AML-193 (cell line): Measurements from ENCODE around the gene NDC80.
"Not testable (repeated sequence)": the region's sequence is repeated elsewhere in the genome, so short reads cannot be mapped to it uniquely, and the experiment has no call there.

ENCODE experiments used
- DNase-seq, 2 experiments: peaks; one replicate each; lab custom pipeline; 2025; lab: John Stamatoyannopoulos, UW

The NDC80 gene

DNA sequence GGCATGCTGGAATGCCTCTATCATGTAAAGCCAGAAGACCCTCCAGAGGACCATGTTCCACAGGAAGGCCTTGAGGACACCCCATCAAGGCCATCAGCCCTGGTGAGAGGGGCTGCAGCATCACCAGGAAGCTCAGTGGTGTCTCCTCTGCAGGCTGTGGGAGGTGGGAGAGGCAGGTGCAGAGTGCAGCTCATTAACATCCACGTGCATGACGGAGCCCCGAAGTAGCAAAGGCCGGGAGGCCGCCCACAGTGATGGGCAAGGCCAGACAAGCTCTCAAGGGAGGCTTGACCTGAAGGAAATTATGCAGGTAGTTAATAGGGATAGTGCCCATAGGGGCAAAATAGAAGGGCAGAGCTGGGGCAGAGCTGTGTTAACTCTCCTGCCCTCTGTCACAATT, 53.9 kb downstream of the NDC80 start:
- DNase-seq = no peak

DNA sequence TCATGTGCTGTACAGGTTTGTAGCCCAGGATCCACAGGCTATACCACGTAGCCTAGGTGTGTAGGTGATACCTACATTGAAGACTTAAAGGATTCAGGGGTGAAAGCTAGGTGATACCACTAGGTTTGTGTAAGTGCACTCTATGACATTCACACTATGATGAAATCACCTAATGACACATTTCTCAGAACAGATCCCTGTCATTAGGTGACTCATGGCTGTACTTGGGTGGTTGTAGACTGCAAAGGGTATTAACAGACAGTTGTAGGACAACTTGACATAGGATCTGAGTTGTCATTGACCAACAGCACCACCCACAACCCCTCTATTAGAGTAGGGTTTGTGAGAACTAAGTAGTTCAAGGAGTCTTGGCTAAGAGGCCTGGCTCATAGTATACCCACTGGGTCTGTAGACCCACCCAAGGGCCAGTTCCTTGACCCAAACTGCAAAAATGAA, 56.5 kb downstream of the NDC80 start:
- DNase-seq = peak; percentile 52 to 66

DNA sequence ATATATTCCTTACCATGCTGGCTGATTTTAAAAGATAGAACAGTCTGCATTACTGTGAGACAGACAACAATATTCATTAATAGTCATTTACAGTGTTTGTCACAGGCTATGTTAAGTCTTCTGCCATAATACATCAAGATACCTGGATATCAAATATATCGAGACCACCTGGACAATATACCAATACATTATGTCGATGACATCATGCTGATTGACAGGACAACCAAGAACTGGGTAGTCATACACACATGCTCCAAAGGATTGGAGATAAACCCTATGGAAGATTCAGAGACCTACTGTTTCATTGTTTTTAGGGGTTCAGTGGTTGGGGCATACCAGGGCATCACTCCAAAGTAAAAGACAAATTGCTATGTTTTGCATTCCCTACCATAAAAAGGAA, 57.6 kb downstream of the NDC80 start:
- DNase-seq = no peak

DNA sequence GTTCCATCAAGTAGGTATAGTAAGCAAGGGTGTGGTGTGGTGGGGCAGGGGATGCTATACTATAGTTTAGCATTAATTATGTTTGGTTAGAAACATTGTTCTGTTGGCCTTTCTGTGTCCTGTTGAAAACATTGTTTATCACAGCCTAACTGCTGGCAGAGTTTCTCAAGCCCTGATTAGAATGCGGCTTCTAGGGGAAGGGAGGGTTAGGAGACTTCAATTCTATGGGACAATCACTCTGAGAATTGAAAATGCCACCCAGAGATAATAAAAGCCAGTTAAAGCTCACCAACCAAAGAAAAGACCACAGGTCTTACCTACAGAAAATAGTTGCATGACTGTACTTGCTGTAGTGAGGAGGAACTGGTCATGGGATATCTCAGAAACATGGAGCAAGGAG, 64.2 kb downstream of the NDC80 start:
- DNase-seq = no peak

DNA sequence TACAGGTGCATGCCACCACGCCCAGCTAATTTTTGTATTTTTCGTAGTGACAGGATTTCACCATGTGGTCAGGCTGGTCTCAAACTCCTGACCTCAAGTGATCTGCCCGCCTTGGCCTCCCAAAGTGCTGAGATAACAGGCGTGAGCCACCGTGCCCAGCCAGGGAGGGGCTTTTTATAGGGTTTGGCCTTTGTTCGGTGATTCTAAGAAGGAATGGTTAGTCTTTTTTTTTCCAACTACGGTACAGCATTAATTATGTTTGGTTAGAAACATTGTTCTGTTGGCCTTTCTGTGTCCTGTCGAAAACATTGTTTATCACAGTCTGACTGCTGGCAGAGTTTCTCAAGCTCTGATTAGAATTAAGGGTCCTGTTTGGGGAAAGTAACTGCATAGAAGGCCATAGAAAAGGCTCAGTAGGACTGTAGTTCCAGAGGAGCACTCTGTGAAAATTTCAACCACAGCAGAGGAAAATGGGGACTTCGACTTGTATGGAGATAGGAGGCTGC, 64.8 kb downstream of the NDC80 start:
- DNase-seq = no peak

DNA sequence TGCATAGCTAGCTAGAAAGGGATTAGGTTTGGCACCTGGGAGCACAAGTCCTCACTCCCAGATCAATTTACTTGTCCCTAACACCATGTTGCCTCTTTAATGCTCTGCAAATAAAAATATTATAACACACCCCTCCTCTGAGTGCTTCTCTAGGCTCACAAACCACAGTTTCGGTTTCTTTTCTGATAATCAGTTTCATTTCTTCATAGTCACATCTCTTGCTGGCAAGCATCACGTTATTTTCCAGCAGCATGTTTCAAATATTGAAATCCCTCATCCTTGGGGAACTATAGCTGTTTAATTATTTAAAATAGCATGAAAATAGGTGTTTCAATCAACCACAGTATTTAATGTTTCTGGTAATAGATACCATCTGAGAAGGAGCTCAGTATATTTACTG, 70.3 kb downstream of the NDC80 start:
- DNase-seq = no peak

DNA sequence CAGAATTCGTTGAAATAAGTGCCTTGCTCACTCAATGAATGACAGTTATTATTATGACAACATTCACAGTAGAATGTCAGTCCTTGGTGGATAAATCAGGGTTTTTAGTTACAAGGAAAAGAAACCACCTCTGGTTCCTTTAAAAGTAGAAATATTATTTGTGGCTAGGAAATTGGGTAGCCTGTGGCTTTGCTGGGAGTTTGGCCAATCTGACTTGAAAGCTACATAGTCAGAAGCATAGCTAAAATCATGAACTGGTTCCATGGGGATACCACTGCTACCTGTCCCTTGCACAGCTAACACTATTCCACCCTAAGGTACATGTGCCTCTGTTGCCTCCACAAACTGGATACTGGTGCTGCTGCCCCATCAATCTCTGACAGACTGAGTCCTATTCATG, 71.4 kb downstream of the NDC80 start:
- no peak for DNase-seq

DNA sequence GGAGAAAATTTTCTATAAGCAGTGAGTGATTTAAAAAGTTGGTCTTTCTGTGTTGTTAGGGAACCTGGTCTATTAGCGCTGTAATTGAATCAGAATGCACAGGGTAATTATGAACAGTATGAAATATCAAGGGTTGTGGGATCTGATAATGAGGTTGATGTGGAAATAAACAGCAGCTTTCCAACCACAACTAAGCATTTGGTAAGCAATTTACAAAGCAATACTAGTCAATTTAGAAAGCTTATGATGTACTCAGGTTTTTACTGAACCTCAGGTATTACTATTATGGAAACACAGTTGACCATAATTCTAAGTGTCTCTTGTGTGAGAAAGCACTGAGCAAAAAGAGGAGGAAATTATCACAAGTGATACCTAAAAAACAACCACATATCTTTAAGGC, 73.2 kb downstream of the NDC80 start:
- DNase-seq = no peak

DNA sequence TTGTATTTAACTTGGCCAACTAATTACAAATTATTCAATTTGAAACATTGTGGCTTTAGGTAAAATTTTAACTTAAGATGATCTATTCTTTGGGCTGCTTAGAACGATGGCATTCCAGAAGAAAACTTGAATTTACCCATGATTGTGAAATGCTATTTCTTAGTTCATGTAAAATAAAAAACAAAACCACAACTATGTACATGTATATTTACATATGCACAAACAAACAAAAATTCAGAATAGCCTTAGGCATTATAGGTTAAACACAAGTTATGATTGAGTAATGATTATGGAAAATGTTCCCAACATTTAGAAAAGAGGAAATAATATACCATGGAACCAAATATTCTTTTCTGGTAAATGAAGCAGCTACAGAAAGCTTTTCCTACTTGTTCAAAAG, 80.6 kb downstream of the NDC80 start:
- DNase-seq = no peak

DNA sequence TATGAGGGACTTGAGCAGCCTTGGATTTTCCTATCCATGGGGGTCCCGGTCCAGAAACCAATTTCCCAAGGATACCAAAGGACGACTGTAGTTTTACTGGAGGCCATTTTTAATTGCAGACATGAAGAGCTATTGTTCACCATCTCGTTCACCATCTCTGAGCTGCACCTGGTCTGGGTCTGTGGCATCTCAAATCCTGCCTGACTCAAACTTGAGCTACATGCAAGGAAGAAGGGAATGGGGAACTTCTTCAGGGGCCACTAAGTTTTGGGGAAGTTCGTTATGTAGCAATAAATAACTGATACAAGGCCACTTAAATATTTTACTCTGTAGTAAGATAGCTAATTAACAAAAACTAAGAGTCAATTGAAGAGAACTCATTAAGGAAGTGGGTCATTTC, 82.1 kb downstream of the NDC80 start:
- DNase-seq = peak; percentile 79 to 85

DNA sequence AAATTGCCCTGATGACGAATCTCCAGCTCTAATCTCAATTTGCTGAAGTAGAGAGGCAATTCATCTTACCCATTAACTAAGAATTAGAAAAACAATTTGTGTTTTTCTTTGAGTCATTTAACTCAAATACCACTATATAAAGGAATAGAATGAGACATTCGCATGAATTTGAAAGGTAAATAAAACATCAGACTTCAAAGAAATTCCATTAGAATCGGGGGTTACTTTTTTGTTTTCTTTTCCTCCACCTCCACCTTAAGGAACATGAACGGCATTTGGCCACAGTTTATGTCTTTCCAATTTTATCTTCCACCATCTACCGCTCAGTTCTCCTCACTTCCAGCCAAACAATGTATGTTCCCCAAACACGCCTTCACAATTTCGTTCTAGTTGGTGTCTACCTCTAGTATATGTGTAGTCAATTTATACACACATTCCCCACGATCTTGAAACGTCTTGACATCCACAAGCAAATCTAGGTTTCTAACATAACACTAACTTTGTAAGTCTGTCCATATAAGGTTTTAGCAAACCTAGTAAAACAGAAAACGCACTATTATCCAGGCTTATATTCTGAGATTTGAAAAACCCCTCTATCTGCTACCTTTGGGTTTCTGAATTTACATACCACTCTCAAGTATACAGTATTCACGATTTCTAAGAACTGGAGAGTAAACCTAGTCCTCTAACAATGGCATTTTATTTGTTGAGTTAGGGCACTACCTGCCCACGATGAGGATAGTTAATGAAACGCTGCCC, 83.0 kb downstream of the NDC80 start:
- DNase-seq = peak in 1 of 2 experiments; percentile 13

DNA sequence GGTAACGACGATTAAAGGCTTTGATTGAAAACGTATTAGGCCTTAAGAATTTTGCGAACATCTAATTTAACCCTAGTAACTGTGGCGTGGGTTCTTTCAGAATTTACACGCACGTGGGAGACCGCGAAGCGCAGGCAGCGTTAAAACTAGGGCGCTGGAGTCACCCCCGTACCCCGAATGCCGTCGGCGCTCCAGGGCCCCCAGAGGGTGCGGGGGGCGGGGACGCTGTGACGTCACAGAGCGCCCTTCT, 83.5 kb downstream of the NDC80 start:
- DNase-seq = no peak

DNA sequence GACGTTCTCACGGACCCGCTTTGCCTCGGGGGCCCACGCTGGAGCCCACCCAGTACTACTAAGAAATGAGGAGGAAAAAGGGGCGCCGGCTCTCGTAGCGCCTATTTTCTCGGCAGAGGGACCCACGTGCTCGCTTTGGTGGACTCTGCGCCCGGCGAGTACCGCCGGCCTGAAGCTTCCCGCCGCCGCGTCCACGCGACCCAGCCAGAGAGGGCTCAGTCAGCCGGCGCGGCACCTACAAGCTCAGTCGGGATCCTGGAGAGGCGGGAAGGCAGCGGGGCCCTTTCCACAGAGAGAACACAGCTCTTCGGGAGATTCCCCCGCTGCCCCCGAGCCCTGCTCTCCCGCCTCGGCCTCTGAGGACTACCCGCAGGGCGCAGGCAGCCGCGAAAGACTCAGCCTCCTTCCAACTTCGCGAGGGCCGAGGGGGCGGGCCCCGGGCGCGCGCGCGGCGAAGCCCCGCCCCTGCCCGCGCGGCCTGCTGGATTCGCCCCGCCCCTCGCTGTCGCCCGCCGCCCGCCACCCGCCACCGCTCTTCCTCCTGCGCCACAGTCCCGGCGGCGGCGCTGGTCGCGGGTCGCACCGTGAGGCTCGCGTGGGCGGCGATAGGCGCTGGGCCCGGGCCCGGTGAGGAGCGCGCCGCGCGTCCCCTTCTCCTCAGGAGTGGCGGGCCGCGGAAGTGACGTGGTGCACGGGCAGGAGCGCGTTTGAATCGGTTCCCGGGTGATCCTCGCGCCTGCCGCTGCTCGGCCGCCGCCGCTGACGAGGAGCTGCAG, 84.0 kb downstream of the NDC80 start, which contains the start of gene SMCHD1:
Gene SMCHD1 (plus strand): TSS at position 549 of the 776 bp plus-strand sequence. CDS start 350 bp downstream, outside the sequence.
- peak; percentile 56 to 57 for DNase-seq

DNA sequence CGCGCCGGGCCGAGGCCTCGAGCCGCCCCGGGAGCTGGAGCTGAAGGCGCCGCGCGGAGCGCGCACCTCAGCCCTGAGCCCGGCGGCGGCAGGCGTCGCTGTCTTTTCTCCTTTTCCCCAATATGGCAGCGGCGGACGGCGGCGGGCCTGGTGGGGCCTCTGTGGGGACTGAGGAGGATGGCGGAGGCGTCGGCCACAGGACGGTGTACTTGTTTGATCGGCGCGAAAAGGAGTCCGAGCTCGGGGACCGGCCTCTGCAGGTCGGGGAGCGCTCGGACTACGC, 84.5 kb downstream of the NDC80 start:
- peak in 1 of 2 experiments; percentile 36 for DNase-seq

DNA sequence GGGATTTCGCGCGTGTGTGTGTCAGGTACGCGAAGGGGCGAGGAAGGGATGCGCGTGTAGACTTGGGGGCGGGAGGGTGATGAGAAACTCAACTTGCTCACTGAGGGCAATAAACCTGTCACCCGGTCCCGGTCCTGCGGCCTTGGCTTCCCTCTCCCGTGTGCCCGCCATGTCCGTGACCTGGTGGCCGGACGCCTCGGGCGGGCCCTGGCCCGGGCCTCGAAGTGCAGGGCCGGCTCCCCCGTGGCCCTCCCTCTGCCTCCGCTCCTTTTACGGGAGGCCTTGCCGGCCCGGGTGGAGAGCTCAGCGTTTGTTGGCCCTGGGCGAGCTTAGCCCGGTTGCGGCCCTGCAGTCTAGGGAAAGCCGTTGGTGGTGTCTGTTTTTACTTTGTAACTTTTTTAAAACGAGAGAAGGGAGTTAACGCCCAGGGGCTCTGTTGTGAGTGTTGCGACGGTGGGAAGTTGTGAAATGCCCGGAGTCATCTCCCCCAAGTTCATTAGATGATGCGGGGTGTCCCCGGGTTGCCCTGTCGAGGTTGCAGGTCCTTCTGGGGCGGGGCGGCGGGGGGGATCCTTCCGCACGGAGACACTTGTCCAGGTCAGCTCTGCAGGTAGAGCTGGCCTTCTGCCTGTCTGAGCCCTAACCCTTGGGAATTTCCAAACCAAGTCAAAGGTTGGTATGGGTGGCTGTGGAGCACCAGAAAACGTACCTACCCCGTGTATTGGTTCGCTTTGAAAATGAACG, 85.1 kb downstream of the NDC80 start:
- DNase-seq = peak; percentile 66 to 67

DNA sequence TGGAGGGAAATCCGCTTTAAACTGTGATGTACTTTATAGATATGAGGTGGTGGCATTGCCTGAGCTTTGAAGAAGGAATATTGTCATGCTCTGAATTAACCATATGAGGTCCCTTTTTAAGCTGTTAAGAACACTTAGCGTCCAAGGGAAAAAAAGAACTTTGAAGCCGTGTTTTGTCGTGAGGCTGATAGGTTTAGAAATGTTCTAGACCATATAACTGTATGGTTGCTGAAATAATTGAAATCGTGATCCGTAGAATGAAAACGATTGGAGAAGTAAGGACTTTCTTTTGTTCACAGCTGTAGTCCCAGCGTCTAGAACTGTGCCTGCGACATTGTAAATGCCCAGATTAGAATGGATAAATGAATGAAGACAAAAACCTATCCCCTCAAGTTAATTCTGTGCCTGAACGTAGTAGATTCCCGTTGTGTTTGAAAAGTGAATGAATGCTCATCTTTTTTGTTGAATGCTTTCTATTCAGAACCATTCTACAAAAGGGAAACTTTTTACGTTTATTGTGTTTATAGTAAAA, 85.7 kb downstream of the NDC80 start:
- no peak for DNase-seq

DNA sequence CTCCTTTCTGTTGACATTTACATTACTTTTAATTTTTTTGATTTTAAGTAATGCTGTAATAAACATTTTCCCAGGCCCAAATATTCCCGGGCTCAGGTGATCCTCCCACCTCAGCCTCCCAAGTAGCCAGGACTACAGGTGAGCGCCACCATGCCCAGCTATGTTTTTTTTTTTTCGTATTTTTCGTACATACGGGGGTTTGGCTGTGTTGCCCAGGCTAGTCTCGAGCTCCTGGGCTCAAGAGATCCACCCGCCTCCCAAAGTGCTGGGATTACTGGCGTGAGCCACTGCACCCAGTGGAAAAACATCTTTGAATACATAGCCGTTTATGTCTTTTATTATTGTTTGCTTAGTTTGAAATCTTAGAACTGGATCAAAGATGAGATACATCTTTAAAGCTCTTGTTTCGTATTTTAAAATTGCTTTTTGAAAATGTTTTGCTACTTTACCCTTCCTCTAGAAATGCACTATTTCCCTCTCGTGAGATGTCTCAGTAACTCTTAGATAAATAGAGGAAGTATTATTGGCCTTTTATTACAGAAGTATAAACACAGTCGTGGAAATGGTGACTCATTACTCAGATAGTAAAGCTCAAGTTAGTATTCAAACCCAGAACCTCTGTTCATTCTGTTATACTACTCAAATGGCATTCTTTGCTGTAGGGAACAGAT, 86.6 kb downstream of the NDC80 start:
- DNase-seq = peak; percentile 82 to 83

DNA sequence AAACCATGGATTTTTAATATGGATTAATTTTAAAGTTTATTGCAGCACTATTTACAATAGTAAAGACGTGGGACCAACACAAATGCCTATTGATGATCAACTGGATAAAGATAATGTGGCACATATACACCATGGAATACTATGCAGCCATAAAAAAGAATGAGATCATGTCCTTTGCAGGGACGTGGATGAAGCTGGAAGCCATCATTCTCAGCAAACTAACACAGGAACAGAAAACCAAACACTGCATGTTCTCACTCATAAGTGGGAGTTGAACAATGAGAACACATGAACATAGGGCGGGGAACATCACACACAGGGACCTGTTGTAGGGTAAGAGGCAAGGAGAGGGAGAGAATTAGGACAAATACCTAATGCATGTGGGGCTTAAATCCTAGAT, 89.5 kb downstream of the NDC80 start:
- DNase-seq = not testable (repeated sequence)

DNA sequence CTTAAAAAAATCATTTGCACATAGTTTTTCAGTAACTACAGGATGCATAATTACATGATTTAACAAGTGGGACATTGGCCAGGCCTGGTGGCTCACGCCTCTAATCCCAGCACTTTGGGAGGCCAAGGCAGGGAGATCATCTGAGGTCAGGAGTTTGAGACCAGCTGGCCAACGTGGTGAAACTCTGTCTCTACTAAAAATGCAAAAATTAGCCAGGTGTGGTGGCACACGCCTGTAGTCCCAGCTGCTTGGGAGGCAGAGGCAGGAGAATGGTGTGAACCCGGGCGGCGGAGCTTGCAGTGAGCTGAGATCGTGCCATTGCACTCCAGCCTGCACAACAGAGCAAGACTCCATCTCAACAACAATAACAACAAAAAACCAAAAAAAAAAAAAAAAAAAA, 90.9 kb downstream of the NDC80 start:
- DNase-seq = not testable (repeated sequence)

DNA sequence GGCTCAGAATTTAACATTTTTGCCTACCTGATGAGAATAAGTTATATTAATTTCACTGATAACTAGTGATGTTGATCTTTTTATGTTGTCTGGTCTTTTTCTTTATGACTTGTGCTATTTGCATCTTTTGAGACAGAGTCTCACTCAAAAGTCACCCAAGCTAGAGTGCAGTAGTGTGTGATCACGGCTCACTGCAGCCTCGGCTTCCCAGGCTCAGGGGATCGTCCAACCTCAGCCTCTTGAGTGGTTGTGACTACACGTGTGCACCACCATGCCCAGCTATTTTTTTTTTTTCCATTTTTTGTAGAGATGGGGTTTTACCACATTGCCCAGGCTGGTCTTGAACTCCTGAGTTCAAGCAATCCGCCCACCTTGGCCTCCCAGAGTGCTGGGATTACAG, 91.6 kb downstream of the NDC80 start:
- DNase-seq = no peak
